ENCODE data around the gene ARHGAP15. TPM values are rescaled to one million over a fixed set of nuclear protein-coding genes. Genes with fewer than 3 reads are reported as not detected.

The ARHGAP15 gene
- total RNA-seq, 1 donor from 2014 or later: 0.51 TPM

- Mint-ChIP-seq H3K27ac (no peak overlapping the region), H3K27me3 (ENCODE audit: low read depth) (peaks cover 10% of the 10 kb centered on the region), H3K36me3 (no peaks in the 10 kb centered on the region), H3K9me3 (peaks cover 5% of the 10 kb centered on the region), H3K4me3 (no peak overlapping the region), H3K4me1 (no peaks in the 10 kb centered on the region)
- no peak for DNase-seq (ENCODE audit: low spot score in 2 of 2, unreplicated experiment in 2 of 2)
- TF ChIP-seq CTCF (IDR thresholded peaks at IDR 0.05; ENCODE audit: unreplicated experiment): no peak
These were observed 90.0 kb downstream of the ARHGAP15 start for GRCh38 chr2:143219266-143219665.

GRCh38 chr2:143223556-143223955 lies 94.3 kb downstream of the ARHGAP15 start:
- Mint-ChIP-seq H3K36me3 (no peaks in the 10 kb centered on the region), H3K9me3 (no peaks in the 10 kb centered on the region), H3K27me3 (ENCODE audit: low read depth) (no peaks in the 10 kb centered on the region), H3K27ac (no peak overlapping the region), H3K4me1 (no peaks in the 10 kb centered on the region), H3K4me3 (no peak overlapping the region)
- no peak for TF ChIP-seq CTCF (IDR thresholded peaks at IDR 0.05; ENCODE audit: unreplicated experiment)
- DNase-seq (ENCODE audit: low spot score in 2 of 2, unreplicated experiment in 2 of 2): no peak

GRCh38 chr2:143225931-143226330 lies 96.7 kb downstream of the ARHGAP15 start:
- DNase-seq (ENCODE audit: low spot score in 2 of 2, unreplicated experiment in 2 of 2): no peak
- Mint-ChIP-seq H3K36me3 (no peaks in the 10 kb centered on the region), H3K27ac (no peak overlapping the region), H3K9me3 (no peaks in the 10 kb centered on the region), H3K4me1 (peaks cover 2% of the 10 kb centered on the region), H3K4me3 (no peak overlapping the region), H3K27me3 (ENCODE audit: low read depth) (no peaks in the 10 kb centered on the region)
- TF ChIP-seq CTCF (IDR thresholded peaks at IDR 0.05; ENCODE audit: unreplicated experiment): no peak

GRCh38 chr2:143226714-143227541 lies 97.7 kb downstream of the ARHGAP15 start:
- Mint-ChIP-seq H3K4me3 (no peak overlapping the region), H3K27me3 (ENCODE audit: low read depth) (no peaks in the 10 kb centered on the region), H3K36me3 (no peaks in the 10 kb centered on the region), H3K27ac (no peak overlapping the region), H3K4me1 (peaks cover 2% of the 10 kb centered on the region), H3K9me3 (peaks cover 6% of the 10 kb centered on the region)
- no peak for DNase-seq (ENCODE audit: low spot score in 2 of 2, unreplicated experiment in 2 of 2)
- TF ChIP-seq CTCF (IDR thresholded peaks at IDR 0.05; ENCODE audit: unreplicated experiment): no peak

DNA sequence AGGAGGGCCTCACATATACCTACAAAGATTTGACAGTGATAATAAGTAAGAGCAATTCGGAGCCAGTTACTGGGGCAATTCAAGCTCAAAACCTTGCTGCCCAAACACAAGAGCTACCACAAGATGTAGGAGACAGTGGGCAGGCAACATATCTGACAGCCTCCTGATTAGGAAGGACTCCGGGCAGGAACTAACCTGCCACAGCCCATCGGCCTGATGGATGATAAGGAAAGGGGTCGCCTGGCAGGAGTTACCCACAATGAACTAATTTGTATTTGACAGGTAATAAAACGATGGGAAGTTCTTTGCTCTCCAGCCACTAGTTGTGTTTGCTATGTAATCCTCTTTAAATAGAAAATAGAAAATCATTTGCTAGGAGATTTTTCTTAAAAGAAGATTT lies 100.2 kb downstream of the ARHGAP15 start:
- peaks cover 2% of the 10 kb centered on the region for H3K4me1 Mint-ChIP-seq
- DNase-seq (ENCODE audit: low spot score in 2 of 2, unreplicated experiment in 2 of 2): no peak
- H3K36me3 Mint-ChIP-seq: peaks cover 2% of the 10 kb centered on the region
- peaks cover 27% of the 10 kb centered on the region for H3K9me3 Mint-ChIP-seq
- no peak for TF ChIP-seq CTCF (IDR thresholded peaks at IDR 0.05; ENCODE audit: unreplicated experiment)
- H3K27me3 Mint-ChIP-seq (ENCODE audit: low read depth): no peaks in the 10 kb centered on the region
- no peak overlapping the region for H3K4me3 Mint-ChIP-seq
- no peak overlapping the region for H3K27ac Mint-ChIP-seq

Data from mesothelial cell of epicardium (in vitro differentiated cells).